NOMO-1 (cell line): ENCODE data around the gene KCTD16.

Experiments used
- DNase-seq, 2 experiments: peaks; one replicate each; lab custom pipeline; 2025; ENCODE audit not compliant: unreplicated experiment in 2 of 2; lab: John Stamatoyannopoulos, UW

The KCTD16 gene

DNA sequence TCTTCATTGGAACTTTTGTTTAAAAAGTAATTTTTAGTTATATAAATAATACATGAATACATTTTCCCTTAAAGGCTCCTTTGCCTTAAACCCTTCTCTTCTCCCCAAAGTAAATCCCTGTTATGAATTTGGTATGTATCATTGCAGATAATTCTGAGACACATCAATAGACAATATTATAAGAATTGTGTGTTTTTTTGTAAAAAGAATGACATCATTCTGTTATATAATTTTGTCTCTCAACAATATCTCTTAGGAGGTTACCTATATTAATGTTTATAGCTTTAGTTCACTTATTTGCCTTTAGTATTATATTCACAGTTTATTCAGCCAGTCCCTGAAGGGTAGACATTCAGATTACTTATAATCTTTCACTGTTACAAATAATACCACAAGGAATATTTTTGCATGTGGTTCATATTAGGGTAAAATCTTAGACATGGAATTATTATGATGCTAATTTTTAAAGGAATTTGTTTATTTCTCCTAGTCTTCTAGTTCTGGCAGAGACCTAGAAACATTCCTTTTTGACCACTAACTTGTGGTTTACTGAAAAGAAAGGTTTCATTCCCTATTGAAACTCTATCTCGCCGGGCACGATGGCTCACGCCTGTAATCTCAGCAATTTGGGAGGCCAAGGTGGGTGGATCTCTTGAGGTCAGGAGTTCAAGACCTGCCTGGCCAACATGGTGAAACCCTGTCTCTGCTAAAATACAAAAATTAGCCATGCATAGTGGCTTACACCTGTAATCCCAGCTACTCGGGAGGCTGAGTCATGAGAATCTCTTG is 105.6 kb downstream of the KCTD16 start:
- DNase-seq: no peak

DNA sequence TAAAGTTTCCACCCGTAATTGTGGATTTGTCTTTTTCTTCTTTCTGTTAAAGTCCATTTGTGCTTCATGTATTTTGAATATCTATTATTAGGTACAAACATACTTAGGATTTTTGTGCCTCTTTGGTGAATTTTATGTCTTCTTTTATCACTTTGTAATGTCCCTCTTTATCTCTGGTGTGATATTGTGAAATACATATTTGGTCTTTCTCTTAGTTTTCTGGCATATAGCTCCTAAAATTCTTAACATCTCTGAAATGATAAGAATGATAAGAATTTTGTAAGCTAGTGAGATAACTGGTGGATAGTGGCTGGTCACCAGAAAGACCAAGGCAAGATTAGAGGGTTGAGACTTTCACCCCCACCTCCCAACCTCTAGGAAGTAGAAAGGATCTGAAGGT is 111.1 kb downstream of the KCTD16 start:
- no peak for DNase-seq

DNA sequence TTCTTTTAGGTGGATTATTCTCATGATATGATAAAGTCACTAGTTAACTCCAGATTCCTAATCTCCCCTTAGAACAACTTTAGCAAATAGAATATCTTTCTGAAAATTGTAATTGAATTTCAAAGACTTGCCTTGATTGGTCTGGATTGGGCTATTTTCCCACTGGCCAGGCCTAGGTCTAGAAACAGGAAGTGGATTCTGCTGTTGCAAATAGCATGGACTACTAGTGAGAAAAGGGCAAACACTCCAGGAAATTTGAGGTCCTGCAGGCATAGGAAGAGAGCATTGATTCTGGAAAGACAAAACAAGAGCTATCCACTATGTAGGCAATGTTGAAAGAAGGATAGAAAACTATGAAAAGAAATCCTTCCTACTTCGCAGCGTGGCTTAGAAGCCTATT is 113.4 kb downstream of the KCTD16 start:
- no peak for DNase-seq

DNA sequence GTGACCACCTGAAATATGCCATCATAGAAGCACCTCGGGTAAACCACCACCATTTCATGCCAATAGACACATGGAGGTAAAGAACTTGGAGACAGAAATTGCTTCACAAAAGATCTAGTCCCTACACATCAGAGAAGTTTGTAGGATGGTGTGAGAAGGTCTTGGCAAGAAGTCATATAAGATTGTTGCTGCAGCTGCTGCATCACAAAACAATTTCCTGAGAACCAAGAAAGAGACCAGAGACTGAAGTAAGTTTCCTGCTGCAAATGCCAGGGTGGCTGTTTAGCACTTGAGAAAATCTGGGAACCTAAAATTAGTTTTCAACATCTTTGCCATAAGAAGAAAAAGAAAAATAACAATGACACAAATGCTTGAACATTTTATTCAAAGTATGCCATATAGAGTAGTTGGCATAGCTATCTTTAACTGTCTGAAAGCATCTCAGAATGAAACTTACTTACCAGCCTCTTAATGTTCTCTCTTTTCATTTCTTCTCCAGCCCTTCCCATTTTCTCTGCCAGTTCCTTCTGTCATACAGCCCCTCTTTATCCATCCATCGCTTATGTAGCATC is 114.3 kb downstream of the KCTD16 start:
- DNase-seq: no peak

DNA sequence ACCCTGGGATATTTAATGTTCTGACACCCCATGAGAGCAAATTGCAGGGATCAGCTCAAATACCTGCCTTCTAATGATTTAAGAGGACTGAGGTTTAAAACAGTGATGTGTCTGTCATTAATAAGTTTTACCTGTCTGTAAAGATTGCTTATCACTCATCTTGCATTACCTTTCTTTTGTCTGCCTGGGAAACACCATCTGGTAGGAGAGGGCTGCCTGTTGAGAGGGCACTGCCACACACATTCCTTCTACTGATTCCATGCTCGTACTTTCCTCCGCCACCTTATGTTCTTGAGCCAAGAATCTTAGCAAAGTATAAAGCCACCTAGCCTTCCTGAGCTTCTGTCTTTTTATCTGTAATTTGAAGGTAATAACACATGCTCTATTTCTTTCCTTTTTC is 118.6 kb downstream of the KCTD16 start:
- DNase-seq: no peak

DNA sequence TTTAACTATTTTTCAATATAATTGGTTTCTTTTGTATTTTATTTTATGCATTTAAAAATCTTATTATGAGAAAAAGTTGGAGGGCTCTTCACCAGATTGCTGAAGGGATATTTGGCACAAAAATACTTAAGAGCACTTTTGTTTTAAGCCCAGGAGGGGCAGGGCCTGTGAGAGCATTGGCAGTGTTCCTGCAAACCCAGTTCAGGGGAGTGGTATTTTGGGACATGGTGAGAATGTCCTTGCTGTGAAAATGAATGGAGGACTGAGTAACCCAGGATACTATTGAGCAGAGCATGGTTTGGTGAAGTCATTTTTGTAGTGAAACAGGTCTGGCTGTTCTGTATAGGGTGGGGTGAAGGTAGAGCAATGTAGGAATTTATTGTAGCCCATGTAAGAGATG is 121.4 kb downstream of the KCTD16 start:
- DNase-seq: no peak

DNA sequence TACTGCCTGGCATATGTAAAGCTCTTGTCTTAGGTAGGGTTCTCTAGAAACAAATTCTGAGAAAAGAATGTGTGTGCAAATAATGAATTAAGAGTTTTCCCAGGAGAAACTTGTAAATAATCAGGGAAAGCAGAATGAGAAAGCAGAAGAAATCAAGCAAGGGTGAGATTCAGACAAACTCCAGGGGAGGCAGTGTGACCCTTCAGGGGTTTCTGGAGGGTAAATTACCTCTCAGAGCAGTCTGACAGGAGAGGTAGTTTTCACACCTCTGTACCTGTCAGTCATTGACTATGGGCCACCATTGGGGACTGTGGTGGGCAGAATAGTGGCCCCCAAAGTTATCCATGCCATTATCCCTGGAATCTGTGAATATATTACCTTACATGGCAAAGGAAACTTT is 124.6 kb downstream of the KCTD16 start:
- no peak for DNase-seq

DNA sequence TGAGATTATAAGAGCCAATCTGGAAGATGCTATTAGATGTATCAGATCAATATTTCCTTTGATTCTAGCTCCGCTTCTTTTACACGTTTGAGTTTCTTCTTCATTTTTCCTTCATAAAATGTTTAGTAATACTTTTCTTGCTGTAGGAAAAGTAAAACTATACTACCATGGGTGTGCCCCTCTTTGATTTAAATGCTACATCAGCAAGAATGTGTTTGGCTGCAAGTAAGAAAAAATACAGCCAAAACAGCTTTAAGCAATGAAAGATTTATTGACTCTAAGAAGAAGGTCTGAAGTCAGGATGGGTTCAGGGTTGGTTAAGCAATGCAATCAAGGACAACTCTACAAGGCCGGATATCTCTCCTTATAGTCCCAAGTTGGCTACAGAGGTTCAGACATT is 126.4 kb downstream of the KCTD16 start:
- DNase-seq: no peak

DNA sequence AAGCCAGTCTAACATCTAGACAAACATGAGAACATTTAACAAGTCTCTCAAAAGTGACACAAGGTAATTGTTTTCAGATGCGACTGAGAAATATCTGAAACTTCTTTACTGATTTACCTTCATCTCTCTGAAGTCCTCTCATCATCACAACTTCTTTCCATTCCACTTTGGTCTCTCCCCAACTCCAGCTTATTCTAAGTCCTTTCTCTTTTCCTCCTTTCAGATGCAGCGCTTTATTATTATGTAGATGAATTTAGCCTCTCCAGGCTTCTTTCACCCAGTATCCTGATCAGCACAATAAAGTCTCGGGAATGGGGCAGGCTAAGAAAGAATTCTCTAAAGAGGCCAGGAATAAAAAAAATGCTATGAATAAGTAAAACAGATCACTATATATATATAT is 128.0 kb downstream of the KCTD16 start:
- DNase-seq: no peak

DNA sequence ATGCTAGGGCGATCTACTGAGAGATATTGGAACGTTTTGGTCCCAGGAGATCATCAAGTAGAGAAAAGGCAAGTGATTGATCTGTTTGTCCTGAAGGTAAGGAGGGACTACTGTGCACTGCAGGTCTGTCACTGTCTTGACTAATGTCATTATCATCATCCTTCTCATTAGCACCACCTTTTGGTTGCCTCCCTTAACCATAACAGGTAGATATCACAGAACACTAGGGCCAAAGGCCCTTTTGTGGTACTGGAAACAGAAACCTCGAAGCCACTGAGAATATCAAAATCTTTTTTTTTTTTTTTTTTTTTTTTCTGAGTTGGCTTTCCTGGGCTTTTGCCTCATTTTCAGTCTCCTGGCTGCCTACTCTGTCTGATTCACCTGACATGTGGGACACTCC is 134.0 kb downstream of the KCTD16 start:
- no peak for DNase-seq

DNA sequence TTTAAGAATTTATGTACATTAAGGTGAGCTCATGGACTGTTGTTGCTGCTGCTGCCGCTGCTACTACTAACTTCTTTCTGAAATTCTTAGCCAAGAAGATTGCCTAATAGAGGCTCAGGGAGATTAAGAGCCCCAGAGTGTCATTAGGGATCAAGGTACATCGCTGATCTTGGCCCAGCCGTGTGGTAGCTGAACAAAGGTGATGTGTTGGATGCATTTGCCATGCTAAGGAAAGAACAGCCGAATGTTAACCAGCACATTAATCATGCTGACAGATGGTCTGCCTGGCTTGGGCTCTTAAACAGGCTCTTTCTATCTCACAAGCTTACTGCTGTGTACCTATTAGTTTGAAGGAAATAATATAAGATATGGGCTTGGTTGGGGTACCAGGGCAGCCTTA is 137.1 kb downstream of the KCTD16 start:
- DNase-seq: no peak

DNA sequence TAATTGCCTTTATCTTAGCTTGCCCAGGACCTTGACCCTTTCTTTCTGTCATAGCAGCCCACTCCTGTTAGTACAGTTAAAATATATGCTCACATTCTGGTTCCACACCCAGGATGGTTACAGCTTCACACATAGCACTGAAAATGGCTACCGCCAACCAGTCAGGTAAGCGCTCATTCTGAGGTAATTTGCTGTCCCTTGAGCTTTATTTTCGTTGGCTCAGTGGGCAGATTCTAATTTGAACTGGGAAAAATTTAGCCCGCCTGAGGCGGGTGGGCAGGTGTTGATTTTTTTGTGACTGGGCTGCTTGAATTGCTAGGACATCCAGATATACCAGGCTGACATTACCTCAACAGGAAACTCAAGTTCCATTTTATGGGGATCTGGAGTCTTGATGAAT is 137.5 kb downstream of the KCTD16 start:
- DNase-seq: no peak

DNA sequence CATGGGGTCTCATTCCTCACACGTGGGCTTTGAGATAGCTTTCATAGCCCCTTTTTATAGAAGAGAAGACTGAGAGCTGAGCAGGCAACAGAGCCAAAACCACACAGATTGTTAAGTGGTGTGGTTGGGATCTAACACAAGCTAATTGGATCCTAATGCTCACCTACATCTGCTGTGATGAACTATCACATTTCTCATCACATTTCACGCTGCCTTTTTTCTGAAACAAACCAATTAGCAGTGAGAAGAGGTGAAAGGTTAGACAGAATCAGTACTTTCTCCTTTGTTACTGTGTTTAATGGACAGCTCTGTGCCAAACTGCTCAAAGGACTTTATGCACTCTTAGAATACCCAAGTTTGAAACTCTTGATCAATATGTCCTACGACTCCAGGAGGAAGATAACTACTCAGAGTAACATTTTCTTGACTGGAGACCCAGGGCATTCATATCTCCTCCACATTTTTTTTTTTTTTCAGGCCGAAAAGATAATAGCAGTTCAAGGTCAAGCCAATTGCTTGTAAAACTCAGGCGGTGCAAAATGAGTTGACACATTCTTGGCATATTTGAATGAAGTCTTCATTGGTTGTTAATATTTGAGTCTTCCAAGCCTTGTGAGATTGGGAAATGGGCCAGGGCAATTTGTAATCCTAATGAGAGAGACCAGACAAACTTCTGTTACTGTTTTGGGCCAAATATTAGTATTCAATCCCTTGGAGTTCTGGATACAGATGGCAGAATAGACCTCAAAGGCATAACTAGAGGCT is 138.4 kb downstream of the KCTD16 start:
- no peak for DNase-seq

DNA sequence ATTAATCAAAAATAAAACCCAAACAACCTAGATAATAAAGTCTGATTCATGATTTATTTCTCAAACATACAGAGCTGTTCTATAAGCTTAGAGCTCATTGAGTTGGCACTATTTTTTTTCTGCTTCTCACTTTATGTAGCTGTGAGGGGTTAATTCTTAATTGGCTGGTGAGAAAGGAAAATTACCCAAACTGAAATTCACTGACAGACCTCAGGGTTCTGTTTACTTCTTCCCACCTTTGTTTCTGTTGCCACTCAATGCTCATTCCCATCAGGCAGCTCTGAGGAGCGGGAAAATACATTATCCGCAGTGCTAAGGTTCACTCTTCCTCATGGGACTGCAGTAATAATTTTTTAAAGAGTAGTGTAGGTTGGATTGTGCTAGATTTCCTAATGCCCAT is 139.9 kb downstream of the KCTD16 start:
- no peak for DNase-seq

DNA sequence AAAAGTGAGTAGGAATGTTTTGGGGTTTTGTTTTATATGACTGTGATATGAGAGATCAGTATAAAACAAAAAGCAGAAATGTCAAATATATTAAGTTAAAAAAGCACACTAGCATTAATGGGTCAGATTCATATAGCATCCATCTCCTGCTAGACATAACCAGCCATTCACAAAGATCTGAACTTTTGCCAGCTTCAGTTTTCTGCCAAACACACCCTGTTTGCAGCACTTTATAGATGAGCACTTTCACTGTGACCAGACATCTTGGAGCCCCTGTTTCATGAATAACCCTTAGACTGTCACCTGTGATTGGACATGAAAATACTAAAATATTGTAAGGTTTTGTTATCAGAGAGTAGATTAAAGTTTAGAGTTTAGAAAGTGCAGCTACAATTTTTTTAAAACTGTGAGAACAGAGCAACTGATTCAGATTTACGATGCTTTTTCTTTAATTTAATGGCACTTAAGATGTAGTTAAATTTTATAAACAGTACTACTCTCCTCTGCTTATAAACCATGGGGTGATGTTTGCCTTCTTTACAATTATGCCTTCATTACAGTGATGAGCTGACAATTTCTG is 142.6 kb downstream of the KCTD16 start:
- no peak for DNase-seq

DNA sequence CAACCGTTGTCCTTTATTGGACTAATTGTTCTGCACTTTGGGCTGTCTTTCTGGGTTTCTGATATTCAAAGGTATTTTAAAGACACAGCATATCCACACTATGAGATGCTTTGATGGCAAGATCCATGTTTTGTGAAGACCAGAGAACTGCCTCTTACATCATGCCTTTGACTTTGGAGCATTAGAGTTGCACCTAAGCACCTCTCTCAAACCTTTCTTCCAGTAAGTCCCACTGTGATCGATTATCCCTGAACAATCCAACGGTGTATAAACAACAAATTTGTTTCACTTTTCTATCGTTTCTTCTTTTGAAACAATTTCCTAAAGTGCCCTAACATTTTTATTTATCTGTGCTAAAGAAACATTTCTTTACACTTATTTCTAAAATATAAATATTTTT is 144.4 kb downstream of the KCTD16 start:
- DNase-seq: no peak

DNA sequence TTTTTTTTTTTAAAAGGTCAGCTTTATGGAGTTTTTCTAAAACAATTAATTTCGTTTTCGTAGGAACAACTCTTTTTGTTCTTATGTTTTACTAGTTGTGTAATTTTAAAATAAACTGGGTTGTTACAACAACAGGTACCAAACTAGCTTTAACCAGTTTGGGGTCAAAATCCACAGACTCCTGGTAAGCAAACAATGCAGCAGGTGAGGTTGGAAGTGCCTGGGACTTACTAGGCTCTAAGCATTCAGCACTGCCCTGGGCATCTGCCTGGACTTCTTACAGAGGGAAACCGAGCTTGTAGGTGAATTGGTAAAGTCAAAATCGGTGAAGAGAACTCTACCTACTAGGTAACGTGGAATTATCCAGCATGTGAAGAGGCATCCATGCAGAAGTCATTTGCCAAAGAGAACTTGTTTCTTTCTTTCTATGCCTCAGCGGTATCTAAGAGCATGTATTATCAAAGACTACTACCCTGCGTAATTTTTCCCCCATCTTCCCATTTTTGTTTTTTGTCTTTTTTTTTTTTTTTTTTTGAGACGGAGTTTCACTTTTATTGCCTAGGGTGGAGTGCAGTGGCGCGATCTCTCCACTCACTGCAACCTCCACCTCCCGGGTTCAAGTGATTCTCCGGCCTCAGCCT is 145.4 kb downstream of the KCTD16 start:
- no peak for DNase-seq

DNA sequence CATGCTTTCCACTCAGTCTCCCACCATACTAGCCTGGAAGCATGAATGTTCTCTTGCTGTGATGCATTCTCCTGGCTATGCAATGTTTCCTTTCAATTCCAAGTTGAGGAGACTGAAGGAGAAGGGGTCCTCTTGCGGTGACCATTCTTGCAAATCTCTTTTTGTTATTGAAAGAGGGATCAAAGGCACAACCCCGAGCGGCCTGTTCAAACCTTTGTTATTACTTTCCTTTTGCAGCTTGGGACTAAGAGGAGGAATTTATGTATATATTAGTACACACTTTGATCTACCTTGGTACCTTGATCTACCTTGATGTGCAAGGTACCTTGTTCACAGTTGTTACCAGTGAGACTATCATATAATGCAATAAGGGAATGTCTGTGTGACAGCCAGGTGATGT is 147.3 kb downstream of the KCTD16 start:
- no peak for DNase-seq

DNA sequence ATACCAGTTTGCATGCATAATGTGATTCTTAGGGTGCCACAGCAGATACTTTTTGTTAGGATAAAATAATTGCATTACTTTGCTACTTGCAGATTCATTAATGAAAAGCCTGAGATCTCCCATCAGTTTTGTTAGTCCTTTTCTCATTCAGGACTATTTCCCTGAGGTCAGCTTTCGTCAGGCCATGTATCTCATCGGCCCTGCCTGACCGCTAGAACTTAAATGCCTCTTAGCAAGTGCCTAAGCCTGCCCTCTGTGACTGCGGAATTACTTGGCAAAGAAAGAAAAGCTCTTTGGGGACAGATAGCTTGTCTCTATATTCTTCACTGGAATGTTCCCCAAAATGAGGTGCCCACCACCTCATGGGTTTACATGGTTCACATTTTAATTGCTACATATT is 147.8 kb downstream of the KCTD16 start:
- DNase-seq: no peak

DNA sequence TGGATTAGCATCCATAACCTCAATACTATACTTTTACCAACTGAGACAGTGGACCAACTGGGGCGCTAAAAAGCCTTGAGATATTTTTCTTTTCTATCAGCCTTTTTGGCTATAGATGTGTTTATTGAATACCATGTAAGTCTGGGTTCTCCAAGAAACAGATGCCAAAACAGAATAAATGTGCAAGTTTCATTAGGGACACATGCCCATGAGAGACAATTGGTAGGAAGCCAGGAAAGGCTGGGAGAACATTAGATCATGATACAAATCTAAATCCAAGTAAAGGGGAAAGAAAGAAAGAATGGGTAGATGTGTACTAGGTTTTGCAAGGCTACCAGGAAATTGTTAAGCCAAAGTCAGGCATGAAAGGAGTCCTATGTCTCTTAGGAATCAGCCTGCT is 152.5 kb downstream of the KCTD16 start:
- no peak for DNase-seq

DNA sequence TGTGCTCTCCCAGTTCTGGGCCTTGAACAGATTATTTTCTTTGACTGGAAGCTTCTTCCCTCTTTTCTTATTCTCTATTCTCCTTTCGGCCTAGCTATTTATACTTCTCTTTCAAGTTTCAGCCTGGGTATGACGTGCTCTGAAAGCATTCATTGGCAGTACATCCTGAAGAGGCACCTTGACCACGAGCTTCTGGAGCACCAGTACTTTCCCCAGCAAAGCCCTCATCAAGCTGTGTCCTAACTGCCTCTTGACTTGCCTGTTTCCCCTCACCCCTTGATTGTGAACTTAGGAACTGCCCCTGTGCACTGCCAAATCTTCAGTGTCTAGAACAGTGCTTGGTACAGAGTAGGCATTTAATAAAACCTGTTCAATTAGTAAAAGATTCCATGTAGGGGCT is 154.9 kb downstream of the KCTD16 start:
- no peak for DNase-seq
